HCT116 (cell line): ENCODE measurements around the gene FCER2.

ENCODE experiments used
- EZH2 ChIP-seq: fragments of 200-600 bp; sonication (generic); IDR thresholded peaks from 2 replicates; pipeline ENCODE4 v1.6.1; 2017; ENCODE audit warnings: antibody characterized with exemption, mixed run types
- POLR2A ChIP-seq: IDR thresholded peaks from 2 replicates; pipeline ENCODE4 v1.7.0; 2011; ENCODE audit warnings: borderline replicate concordance; ENCODE audit not compliant: insufficient read depth, insufficient read length; ENCODE audit errors: extremely low read depth
- POLR2AphosphoS5 ChIP-seq: IDR thresholded peaks from 2 replicates; pipeline ENCODE4 v1.6.1; 2011; ENCODE audit warnings: mild to moderate bottlenecking, low read depth, low read length, moderate library complexity
- TF ChIP-seq, protein P1 (sequence below), 3 experiments: fragments of 200-600 bp in 1 of 3; sonication (generic) in 1 of 3; IDR thresholded peaks in 2 of 3; conservative IDR thresholded peaks in 1 of 3; 2 replicates each; pipeline ENCODE4 v1.5.1; 2012 to 2017; ENCODE audit warnings: low read depth in 2 of 3, low read length in 2 of 3, antibody characterized with exemption in 1 of 3, borderline replicate concordance in 1 of 3, control low read depth in 1 of 3, mild to moderate bottlenecking in 1 of 3, mixed read lengths in 1 of 3, mixed run types in 1 of 3, moderate library complexity in 1 of 3; ENCODE audit not compliant: insufficient read depth in 1 of 3

DNA sequence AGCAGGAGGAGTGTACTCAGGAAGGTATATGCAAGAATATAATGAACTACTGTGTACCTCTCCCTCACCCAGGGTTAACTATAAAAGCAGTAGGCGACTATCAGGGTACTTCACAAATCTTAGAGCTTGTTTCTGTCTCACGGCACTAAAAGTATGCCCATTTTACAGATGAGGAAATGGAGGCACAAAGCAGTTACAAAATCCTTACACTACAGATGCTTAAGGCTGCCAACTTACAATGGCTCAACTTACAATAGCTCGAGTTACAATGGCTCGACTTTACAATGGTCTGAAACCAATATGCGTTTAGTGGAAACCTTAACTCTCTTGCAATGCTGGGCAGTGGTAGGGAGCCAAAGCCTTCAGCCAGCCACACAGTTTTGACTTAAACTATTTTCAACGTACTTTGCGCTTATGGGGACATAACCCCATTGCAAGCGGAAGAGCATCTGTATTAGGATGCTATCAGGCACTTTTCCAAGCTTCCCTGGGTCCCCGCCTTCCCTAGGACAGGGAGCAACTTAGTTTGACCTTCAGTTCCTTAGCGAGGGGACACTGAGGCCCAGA lies 4.1 kb downstream of the FCER2 start:
- TF ChIP-seq EZH2 (no peak), POLR2A (no peak), POLR2AphosphoS5 (no peak)
- TF ChIP-seq, protein P1, sequence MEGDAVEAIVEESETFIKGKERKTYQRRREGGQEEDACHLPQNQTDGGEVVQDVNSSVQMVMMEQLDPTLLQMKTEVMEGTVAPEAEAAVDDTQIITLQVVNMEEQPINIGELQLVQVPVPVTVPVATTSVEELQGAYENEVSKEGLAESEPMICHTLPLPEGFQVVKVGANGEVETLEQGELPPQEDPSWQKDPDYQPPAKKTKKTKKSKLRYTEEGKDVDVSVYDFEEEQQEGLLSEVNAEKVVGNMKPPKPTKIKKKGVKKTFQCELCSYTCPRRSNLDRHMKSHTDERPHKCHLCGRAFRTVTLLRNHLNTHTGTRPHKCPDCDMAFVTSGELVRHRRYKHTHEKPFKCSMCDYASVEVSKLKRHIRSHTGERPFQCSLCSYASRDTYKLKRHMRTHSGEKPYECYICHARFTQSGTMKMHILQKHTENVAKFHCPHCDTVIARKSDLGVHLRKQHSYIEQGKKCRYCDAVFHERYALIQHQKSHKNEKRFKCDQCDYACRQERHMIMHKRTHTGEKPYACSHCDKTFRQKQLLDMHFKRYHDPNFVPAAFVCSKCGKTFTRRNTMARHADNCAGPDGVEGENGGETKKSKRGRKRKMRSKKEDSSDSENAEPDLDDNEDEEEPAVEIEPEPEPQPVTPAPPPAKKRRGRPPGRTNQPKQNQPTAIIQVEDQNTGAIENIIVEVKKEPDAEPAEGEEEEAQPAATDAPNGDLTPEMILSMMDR (IDR thresholded peaks at IDR 0.05 in 2 of 3, conservative IDR thresholded peaks at IDR 0.05 in 1 of 3; ENCODE audit: borderline replicate concordance in 1 of 3, insufficient read depth in 1 of 3, low read depth in 2 of 3, low read length in 2 of 3), result no peak
